Loucy (cell line): ENCODE results near the gene TAF3.

Experiments used
- CTCF ChIP-seq: fragments of 200-600 bp; sonication (generic); conservative IDR thresholded peaks from 2 replicates; pipeline ENCODE4 v1.5.1; 2014; ENCODE audit warnings: mild to moderate bottlenecking, antibody characterized with exemption, low read length
- EZH2phosphoT487 ChIP-seq: fragments of 200-600 bp; IDR thresholded peaks from 2 replicates; pipeline ENCODE4 v1.6.1; 2018; ENCODE audit warnings: antibody characterized with exemption, mild to moderate bottlenecking, moderate library complexity, borderline replicate concordance

- TF ChIP-seq CTCF (no peak), EZH2phosphoT487 (no peak)
Observed at GRCh38 chr10:7889947-7890542, 71.7 kb downstream of the TAF3 start.
